Left colon (tissue), 2 donors: ENCODE measurements around the gene MGLL. TPM values are rescaled to one million over a fixed set of nuclear protein-coding genes. Genes with fewer than 3 reads are reported as not detected.
A peak's percentile ranks its signal among the peaks of the same experiment; 100 is the strongest.

ENCODE experiments used
- ATAC-seq: fragments of 200-7000 bp; cut with Tn5 transposase; one replicate; pipeline ENCODE4 v1.9.1; 2020; ENCODE audit warnings: mild to moderate bottlenecking, moderate library complexity
- DNase-seq, 2 donors: peaks; one replicate each; pipeline ENCODE4 v3.0.0-alpha.2; 2020
- intact Hi-C, 2 donors: fragments of 100-400 bp; cut with DNase I in 1 of 2; cut with micrococcal nuclease in 1 of 2; formaldehyde crosslinking; loops; one replicate each; pipeline versions ENCODE4 v1.11.2 to v1.14.0; 2022; cut with DNase I, micrococcal nuclease
- total RNA-seq, 2 donors: library from RNA; stranded (reverse); fragmentation: NEBNext Ultra II Directional; extraction: Animal tissue kit (Norgen Biotek cat#: 25700); gene quantifications; one replicate each; pipeline ENCODE4 v1.2.1, GENCODE V29; 2021
- donor health status: DM: no; HTN: no; CAD: no.
- donor health status: DM: yes; HTN: yes; CAD: no.

MGLL gene
- total RNA-seq, 2 donors from 2014 or later: 271 to 338 TPM

- ATAC-seq: no peak
- intact Hi-C loops: no loop called here
- peak in 1 of 2 donors; percentile 2 for DNase-seq
These were observed 99.2 kb downstream of the MGLL start for GRCh38 chr3:127723011-127723567.

GRCh38 chr3:127722091-127722784 lies 100.1 kb downstream of the MGLL start:
- intact Hi-C loops: no loop called here
- no peak for ATAC-seq
- DNase-seq: no peak

- ATAC-seq (peak; percentile 11), DNase-seq (peak in 1 of 2 donors; percentile 3)
- intact Hi-C loops: no loop called here
These were observed 101.1 kb downstream of the MGLL start for GRCh38 chr3:127720985-127721935.

GRCh38 chr3:127720161-127720823 lies 102.0 kb downstream of the MGLL start:
- DNase-seq (peak in 1 of 2 donors; percentile 1), ATAC-seq (no peak)
- intact Hi-C loops: no loop called here

GRCh38 chr3:127719369-127719768 lies 102.9 kb downstream of the MGLL start:
- ATAC-seq: no peak
- intact Hi-C loops: no loop called here
- peak in 1 of 2 donors; percentile 1 for DNase-seq

GRCh38 chr3:127718916-127719290 lies 103.4 kb downstream of the MGLL start:
- ATAC-seq: no peak
- intact Hi-C loops: no loop called here

GRCh38 chr3:127718245-127718915 lies 103.9 kb downstream of the MGLL start:
- DNase-seq (peak in 1 of 2 donors; percentile 1), ATAC-seq (no peak)
- intact Hi-C loops: no loop called here

More at GRCh38 chr3:127718916-127719290, 103.4 kb downstream of the MGLL start:
- peak in 1 of 2 donors; percentile 2 for DNase-seq

GRCh38 chr3:127717357-127718244 lies 104.7 kb downstream of the MGLL start:
- DNase-seq: peak in 1 of 2 donors; percentile 2
- intact Hi-C loops: no loop called here
- ATAC-seq: no peak

- ATAC-seq: no peak
These were observed 105.9 kb downstream of the MGLL start for GRCh38 chr3:127716384-127716783.

GRCh38 chr3:127715532-127715931 lies 106.8 kb downstream of the MGLL start:
- ATAC-seq (no peak), DNase-seq (no peak)
- intact Hi-C loops: no loop called here

More at GRCh38 chr3:127716384-127716783, 105.9 kb downstream of the MGLL start:
- intact Hi-C loops: no loop called here
- DNase-seq: no peak

GRCh38 chr3:127714866-127715265 lies 107.4 kb downstream of the MGLL start:
- DNase-seq (no peak), ATAC-seq (no peak)
- intact Hi-C loops: no loop called here

- DNase-seq (no peak), ATAC-seq (no peak)
- intact Hi-C loops: no loop called here
These were observed 108.2 kb downstream of the MGLL start for GRCh38 chr3:127714125-127714571.

- intact Hi-C loops: no loop called here
- ATAC-seq (no peak), DNase-seq (no peak)
These were observed 109.2 kb downstream of the MGLL start for GRCh38 chr3:127712881-127713771.

GRCh38 chr3:127712461-127712860 lies 109.9 kb downstream of the MGLL start:
- ATAC-seq (no peak), DNase-seq (no peak)
- intact Hi-C loops: no loop called here

GRCh38 chr3:127711896-127712295 lies 110.4 kb downstream of the MGLL start:
- no peak for ATAC-seq
- intact Hi-C loops: no loop called here
- no peak for DNase-seq

GRCh38 chr3:127711021-127711695 lies 111.2 kb downstream of the MGLL start:
- intact Hi-C loops: no loop called here
- DNase-seq: peak; percentile 1 to 8
- no peak for ATAC-seq
